Caco-2 (cell line): ENCODE measurements around the gene RPP14. TPM values are rescaled to one million over a fixed set of nuclear protein-coding genes. Genes with fewer than 3 reads are reported as not detected.

Experiments used
- BruUV-seq: library from RNA; stranded (reverse); fragments of 400-500 nt; replicated peaks from 2 replicates; lab custom pipeline; 2021; lab: Mats Ljungman, UMichigan
- CTCF ChIA-PET: fragments of 300-600 bp; sonication (Branson Sonifier 250); formaldehyde crosslinking; loops from one replicate; lab custom pipeline; 2022; ENCODE audit warnings: antibody characterized with exemption; lab: Charles Lee
- POLR2A ChIA-PET: fragments of 300-600 bp; sonication (Branson Sonifier 250); formaldehyde crosslinking; loops from one replicate; lab custom pipeline; 2022; ENCODE audit warnings: antibody characterized with exemption; lab: Charles Lee
- DNase-seq, 2 experiments: peaks; one replicate each; pipeline versions ENCODE4 v3.0.0 to v3.0.0-alpha.2; 2020 to 2022
- H3K27me3 ChIP-seq: replicated peaks from 2 replicates; pipeline ENCODE4 v1.6.0; 2011; ENCODE audit warnings: low read length; ENCODE audit not compliant: control insufficient read depth, insufficient read depth
- H3K36me3 ChIP-seq: 2 replicates; pipeline ENCODE4 v1.5.1; 2011; ENCODE audit warnings: low read length; ENCODE audit not compliant: control insufficient read depth, insufficient read depth
- H3K4me1 ChIP-seq: fragments of 250-450 bp; sonication (Bioruptor Pico); 2 replicates; pipeline ENCODE4 v1.5.1; 2020; ENCODE audit warnings: mild to moderate bottlenecking
- H3K4me3 ChIP-seq: 2 replicates; pipeline ENCODE4 v1.5.1; 2011; ENCODE audit warnings: low read depth, mild to moderate bottlenecking, control low read depth, low read length
- H3K9me3 ChIP-seq: fragments of 250-450 bp; sonication (Bioruptor Pico); 2 replicates; pipeline ENCODE4 v1.5.1; 2020; ENCODE audit warnings: mild to moderate bottlenecking, moderate library complexity
- H3K27ac Mint-ChIP-seq: one replicate; pipeline ENCODE4 v1.8.0; 2022; ENCODE audit warnings: mixed read lengths; ENCODE audit not compliant: unreplicated experiment
- H3K27me3 Mint-ChIP-seq: one replicate; pipeline ENCODE4 v1.8.0; 2022; ENCODE audit warnings: mixed read lengths; ENCODE audit not compliant: insufficient read depth, unreplicated experiment
- H3K36me3 Mint-ChIP-seq: one replicate; pipeline ENCODE4 v1.8.0; 2022; ENCODE audit warnings: mild to moderate bottlenecking, mixed read lengths; ENCODE audit not compliant: insufficient read depth, unreplicated experiment
- H3K4me1 Mint-ChIP-seq: one replicate; pipeline ENCODE4 v1.8.0; 2022; ENCODE audit warnings: low read depth, mixed read lengths; ENCODE audit not compliant: unreplicated experiment
- H3K4me3 Mint-ChIP-seq: one replicate; pipeline ENCODE4 v1.8.0; 2022; ENCODE audit warnings: mild to moderate bottlenecking, moderate library complexity, mixed read lengths; ENCODE audit not compliant: unreplicated experiment
- H3K9me3 Mint-ChIP-seq: one replicate; pipeline ENCODE4 v1.8.0; 2022; ENCODE audit warnings: mixed read lengths; ENCODE audit not compliant: unreplicated experiment
- CTCF ChIP-seq, 2 experiments: fragments of 200-600 bp in 1 of 2; IDR thresholded peaks; 1 replicate in 1 of 2; 2 replicates in 1 of 2; pipeline versions ENCODE4 v1.5.1 to v1.8.0; 2011 to 2022; ENCODE audit warnings: antibody characterized with exemption in 1 of 2, control low read depth in 1 of 2, inconsistent platforms in 1 of 2, low read depth in 1 of 2, low read length in 1 of 2, mild to moderate bottlenecking in 1 of 2, moderate library complexity in 1 of 2; ENCODE audit not compliant: insufficient read depth in 1 of 2, severe bottlenecking in 1 of 2, unreplicated experiment in 1 of 2
- intact Hi-C: fragments of 100-400 bp; cut with micrococcal nuclease; formaldehyde crosslinking; loops from one replicate; pipeline ENCODE4 v1.10.0; 2022; ENCODE audit not compliant: unreplicated experiment
- total RNA-seq: library from RNA; stranded (reverse); gene quantifications from 2 replicates; pipeline ENCODE4 v1.2.3, GENCODE V29; 2022

Gene RPP14
- total RNA-seq, 1 experiment from 2014 or later, result 24.7 TPM

GRCh38 chr3:58366699-58367098, 60.7 kb downstream of the RPP14 start:
- H3K4me3 Mint-ChIP-seq, result no peak overlapping the region
- Histone ChIP-seq H3K36me3 (no peaks in the 10 kb centered on the region), H3K4me3 (no peak overlapping the region), H3K9me3 (no peaks in the 10 kb centered on the region), H3K4me1 (no peaks in the 10 kb centered on the region), H3K27me3 (no peaks in the 10 kb centered on the region)
- H3K27me3 Mint-ChIP-seq, result no peaks in the 10 kb centered on the region
- intact Hi-C loops, result no loop called here
- H3K9me3 Mint-ChIP-seq, result no peaks in the 10 kb centered on the region
- H3K27ac Mint-ChIP-seq, result no peak overlapping the region
- H3K36me3 Mint-ChIP-seq, result no peaks in the 10 kb centered on the region
- ChIA-PET CTCF (no interaction called here), POLR2A (no interaction called here)
- no peaks in the 10 kb centered on the region for H3K4me1 Mint-ChIP-seq
- no peak for DNase-seq
- TF ChIP-seq CTCF (IDR thresholded peaks at IDR 0.05; ENCODE audit: insufficient read depth in 1 of 2, low read depth in 1 of 2, low read length in 1 of 2, severe bottlenecking in 1 of 2, unreplicated experiment in 1 of 2), result no peak
- BruUV-seq, result no TSS peak

GRCh38 chr3:58369038-58369437, 63.0 kb downstream of the RPP14 start:
- H3K27ac Mint-ChIP-seq, result no peak overlapping the region

More at GRCh38 chr3:58369038-58369437, 63.0 kb downstream of the RPP14 start:
- intact Hi-C loops, result no loop called here
- Histone ChIP-seq H3K9me3 (no peaks in the 10 kb centered on the region), H3K27me3 (no peaks in the 10 kb centered on the region), H3K4me3 (no peak overlapping the region), H3K4me1 (no peaks in the 10 kb centered on the region), H3K36me3 (no peaks in the 10 kb centered on the region)
- Mint-ChIP-seq H3K9me3 (no peaks in the 10 kb centered on the region), H3K4me3 (no peak overlapping the region), H3K4me1 (no peaks in the 10 kb centered on the region), H3K36me3 (no peaks in the 10 kb centered on the region), H3K27me3 (no peaks in the 10 kb centered on the region)
- no peak for DNase-seq
- no peak for TF ChIP-seq CTCF (IDR thresholded peaks at IDR 0.05; ENCODE audit: insufficient read depth in 1 of 2, low read depth in 1 of 2, low read length in 1 of 2, severe bottlenecking in 1 of 2, unreplicated experiment in 1 of 2)
- no TSS peak for BruUV-seq
- ChIA-PET POLR2A (no interaction called here), CTCF (no interaction called here)

Other genes with a start within 250 kb of the RPP14 start
- 0.27 TPM in 1 of 2 replicates, not detected in the other for gene DNASE1L3, start 95.3 kb upstream of the RPP14 start, total RNA-seq
- gene ABHD6, start 68.5 kb upstream of the RPP14 start, total RNA-seq, result 15.4 and 16.1 TPM in 2 replicates
- gene HTD2, start 275 bp downstream of the RPP14 start, total RNA-seq, result 8.2 and 13.2 TPM in 2 replicates
- 8.8 and 9.1 TPM in 2 replicates for gene PXK, start 26.6 kb downstream of the RPP14 start, total RNA-seq
- 81.8 and 89.8 TPM in 2 replicates for gene PDHB, start 127.6 kb downstream of the RPP14 start, total RNA-seq
- 9.2 and 9.8 TPM in 2 replicates for gene KCTD6, start 185.9 kb downstream of the RPP14 start, total RNA-seq
- gene ACOX2, start 230.9 kb downstream of the RPP14 start, total RNA-seq, result 9.1 and 9.5 TPM in 2 replicates